ENCODE results near the gene FAM50B.

FAM50B gene

DNA sequence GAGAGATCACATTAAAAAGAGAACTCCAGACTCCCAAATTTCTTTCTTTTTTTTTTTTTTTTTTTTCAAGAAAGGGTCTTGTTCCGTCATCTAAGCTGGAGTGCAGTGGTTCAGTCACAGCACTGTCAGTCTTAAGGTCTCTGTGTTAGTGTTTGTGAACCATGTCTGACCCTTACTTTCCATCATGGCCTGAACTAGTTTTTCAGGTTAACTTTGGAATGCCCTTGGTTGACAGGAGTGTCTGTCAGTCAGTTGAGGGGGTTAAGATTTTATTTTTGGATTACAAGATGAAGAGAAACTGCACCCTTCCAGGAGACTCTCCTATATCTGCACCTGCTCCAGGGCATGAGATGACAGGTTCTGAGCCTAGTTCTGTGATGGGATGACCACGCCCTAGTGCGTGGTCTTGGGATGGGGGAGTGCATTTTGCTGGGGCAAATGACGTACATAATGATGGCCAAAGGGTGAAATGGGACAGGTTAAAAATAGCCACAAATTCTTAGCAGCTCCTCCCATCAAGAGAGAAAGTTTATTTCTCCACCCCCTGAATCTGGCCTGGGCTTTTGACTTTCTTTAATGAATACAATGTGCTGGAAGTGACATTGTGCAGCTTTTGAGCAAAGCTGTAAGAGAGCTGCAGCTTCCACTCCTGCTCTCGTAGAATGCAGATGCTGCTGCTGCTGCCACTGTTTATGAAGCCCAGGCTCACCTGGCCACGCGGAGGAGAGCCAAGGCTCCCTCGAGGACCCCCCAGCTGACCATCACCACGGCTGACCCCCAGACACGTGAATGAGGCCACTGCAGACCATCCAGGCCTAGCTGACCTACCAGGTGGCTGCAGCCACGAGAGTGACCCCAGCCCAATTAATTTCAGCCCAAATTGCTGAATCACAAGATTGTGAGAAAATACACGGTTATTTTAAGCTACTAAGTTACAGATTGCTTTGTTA, 29.7 kb upstream of the FAM50B start:
- Histone ChIP-seq H3K9me2 (replicated peaks; ENCODE audit: low read depth, low read length) (no peaks in the 10 kb centered on the region), H3K9ac (ENCODE audit: low read depth, low read length, poor library complexity, severe bottlenecking) (no peak overlapping the region), H2AFZ (ENCODE audit: low read length) (no peak overlapping the region), H3K4me2 (ENCODE audit: low read depth, low read length, poor library complexity, severe bottlenecking) (no peak overlapping the region), H3K4me3 (ENCODE audit: low read length, poor library complexity, severe bottlenecking) (no peak overlapping the region), H4K20me1 (ENCODE audit: insufficient read depth, low read length, poor library complexity, severe bottlenecking) (no peaks in the 10 kb centered on the region), H3K27me3 (ENCODE audit: insufficient read depth, low read length, poor library complexity, severe bottlenecking) (no peaks in the 10 kb centered on the region), H3K79me2 (ENCODE audit: insufficient read depth, low read length) (no peaks in the 10 kb centered on the region), H3F3A (ENCODE audit: low read depth) (no peaks in the 10 kb centered on the region), H3K36me3 (ENCODE audit: insufficient read depth, low read length) (no peaks in the 10 kb centered on the region), H3K4me1 (ENCODE audit: insufficient read depth, low read length, poor library complexity, severe bottlenecking) (no peaks in the 10 kb centered on the region), H3K9me3 (ENCODE audit: insufficient read depth, low read depth, low read length) (no peaks in the 10 kb centered on the region)
- TF ChIP-seq, protein P1, sequence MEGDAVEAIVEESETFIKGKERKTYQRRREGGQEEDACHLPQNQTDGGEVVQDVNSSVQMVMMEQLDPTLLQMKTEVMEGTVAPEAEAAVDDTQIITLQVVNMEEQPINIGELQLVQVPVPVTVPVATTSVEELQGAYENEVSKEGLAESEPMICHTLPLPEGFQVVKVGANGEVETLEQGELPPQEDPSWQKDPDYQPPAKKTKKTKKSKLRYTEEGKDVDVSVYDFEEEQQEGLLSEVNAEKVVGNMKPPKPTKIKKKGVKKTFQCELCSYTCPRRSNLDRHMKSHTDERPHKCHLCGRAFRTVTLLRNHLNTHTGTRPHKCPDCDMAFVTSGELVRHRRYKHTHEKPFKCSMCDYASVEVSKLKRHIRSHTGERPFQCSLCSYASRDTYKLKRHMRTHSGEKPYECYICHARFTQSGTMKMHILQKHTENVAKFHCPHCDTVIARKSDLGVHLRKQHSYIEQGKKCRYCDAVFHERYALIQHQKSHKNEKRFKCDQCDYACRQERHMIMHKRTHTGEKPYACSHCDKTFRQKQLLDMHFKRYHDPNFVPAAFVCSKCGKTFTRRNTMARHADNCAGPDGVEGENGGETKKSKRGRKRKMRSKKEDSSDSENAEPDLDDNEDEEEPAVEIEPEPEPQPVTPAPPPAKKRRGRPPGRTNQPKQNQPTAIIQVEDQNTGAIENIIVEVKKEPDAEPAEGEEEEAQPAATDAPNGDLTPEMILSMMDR (conservative IDR thresholded peaks at IDR 0.05; ENCODE audit: low read length) = no peak
- TF ChIP-seq EZH2phosphoT487 (IDR thresholded peaks at IDR 0.05; ENCODE audit: borderline replicate concordance) = no peak

DNA sequence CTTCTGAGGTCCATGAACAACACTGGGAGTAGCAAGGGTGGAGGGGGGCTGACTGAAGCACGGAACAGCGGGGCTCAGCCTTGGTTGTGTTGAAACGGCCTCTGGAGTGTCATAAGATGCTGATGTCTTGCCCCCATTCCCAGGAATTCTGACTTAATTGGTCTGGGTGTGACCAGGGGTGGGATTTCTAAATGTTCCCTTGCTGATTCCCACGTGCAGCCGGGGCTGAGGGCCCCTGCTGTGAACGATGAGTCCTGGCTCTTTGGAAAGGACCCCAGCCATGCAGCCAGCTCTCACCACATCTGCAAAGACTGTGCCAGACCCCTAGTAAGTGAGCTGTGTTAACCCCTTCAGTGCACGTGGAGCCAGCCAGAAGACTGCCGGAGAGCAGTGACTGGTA, 28.6 kb upstream of the FAM50B start:
- TF ChIP-seq EZH2phosphoT487 (IDR thresholded peaks at IDR 0.05; ENCODE audit: borderline replicate concordance) = no peak
- TF ChIP-seq, protein P1 (conservative IDR thresholded peaks at IDR 0.05; ENCODE audit: low read length) = no peak
- H3K4me1 ChIP-seq (ENCODE audit: insufficient read depth, low read length, poor library complexity, severe bottlenecking) = no peaks in the 10 kb centered on the region
- no peaks in the 10 kb centered on the region for H3K36me3 ChIP-seq (ENCODE audit: insufficient read depth, low read length)
- H3K27me3 ChIP-seq (ENCODE audit: insufficient read depth, low read length, poor library complexity, severe bottlenecking) = no peaks in the 10 kb centered on the region
- H4K20me1 ChIP-seq (ENCODE audit: insufficient read depth, low read length, poor library complexity, severe bottlenecking) = no peaks in the 10 kb centered on the region
- no peak overlapping the region for H3K4me3 ChIP-seq (ENCODE audit: low read length, poor library complexity, severe bottlenecking)
- H3F3A ChIP-seq (ENCODE audit: low read depth) = no peaks in the 10 kb centered on the region
- no peaks in the 10 kb centered on the region for H3K9me2 ChIP-seq (replicated peaks; ENCODE audit: low read depth, low read length)
- no peak overlapping the region for H2AFZ ChIP-seq (ENCODE audit: low read length)
- H3K4me2 ChIP-seq (ENCODE audit: low read depth, low read length, poor library complexity, severe bottlenecking) = no peak overlapping the region
- no peak overlapping the region for H3K9ac ChIP-seq (ENCODE audit: low read depth, low read length, poor library complexity, severe bottlenecking)
- no peaks in the 10 kb centered on the region for H3K79me2 ChIP-seq (ENCODE audit: insufficient read depth, low read length)
- no peaks in the 10 kb centered on the region for H3K9me3 ChIP-seq (ENCODE audit: insufficient read depth, low read depth, low read length)

DNA sequence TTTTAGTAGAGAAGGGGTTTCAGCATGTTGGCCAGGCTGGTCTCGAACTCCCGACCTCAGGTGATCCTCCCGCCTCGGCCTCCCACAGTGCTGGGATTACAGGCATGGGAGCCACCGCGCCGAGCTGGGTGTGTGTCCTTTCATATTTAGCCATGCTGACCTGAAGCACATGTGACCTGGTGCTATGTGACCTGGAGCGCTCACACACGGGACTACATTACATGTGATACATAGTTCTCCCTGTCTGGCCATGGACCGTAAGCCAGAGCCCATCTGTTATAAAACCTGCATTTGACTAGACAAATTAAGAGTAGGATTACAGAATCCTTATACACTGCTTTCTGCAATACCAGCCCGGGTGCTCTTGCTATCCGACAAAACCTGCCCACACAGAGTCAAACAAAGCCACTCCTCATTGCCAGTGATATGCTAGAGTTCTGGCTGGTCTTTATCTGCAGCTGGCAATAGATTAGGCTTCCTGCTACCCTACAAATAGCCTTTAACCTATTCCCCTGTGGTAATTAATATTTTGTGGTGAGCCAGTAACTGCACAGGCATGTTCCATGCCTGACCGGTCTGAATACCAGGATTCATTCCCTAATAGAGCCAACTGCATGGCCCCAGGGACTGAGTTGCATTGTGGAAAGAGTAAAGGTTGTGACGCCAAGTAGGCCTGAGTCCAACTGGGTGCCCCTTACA, 26.3 kb upstream of the FAM50B start:
- no peaks in the 10 kb centered on the region for H3K79me2 ChIP-seq (ENCODE audit: insufficient read depth, low read length)
- H3K9me2 ChIP-seq (replicated peaks; ENCODE audit: low read depth, low read length) = no peaks in the 10 kb centered on the region
- H3K36me3 ChIP-seq (ENCODE audit: insufficient read depth, low read length) = no peaks in the 10 kb centered on the region
- H3K4me3 ChIP-seq (ENCODE audit: low read length, poor library complexity, severe bottlenecking) = no peak overlapping the region
- no peak for TF ChIP-seq EZH2phosphoT487 (IDR thresholded peaks at IDR 0.05; ENCODE audit: borderline replicate concordance)
- TF ChIP-seq, protein P1 (conservative IDR thresholded peaks at IDR 0.05; ENCODE audit: low read length) = no peak
- no peaks in the 10 kb centered on the region for H3F3A ChIP-seq (ENCODE audit: low read depth)
- no peak overlapping the region for H2AFZ ChIP-seq (ENCODE audit: low read length)
- no peaks in the 10 kb centered on the region for H4K20me1 ChIP-seq (ENCODE audit: insufficient read depth, low read length, poor library complexity, severe bottlenecking)
- H3K27me3 ChIP-seq (ENCODE audit: insufficient read depth, low read length, poor library complexity, severe bottlenecking) = no peaks in the 10 kb centered on the region
- no peak overlapping the region for H3K9ac ChIP-seq (ENCODE audit: low read depth, low read length, poor library complexity, severe bottlenecking)
- H3K4me2 ChIP-seq (ENCODE audit: low read depth, low read length, poor library complexity, severe bottlenecking) = no peak overlapping the region
- H3K4me1 ChIP-seq (ENCODE audit: insufficient read depth, low read length, poor library complexity, severe bottlenecking) = no peaks in the 10 kb centered on the region
- no peaks in the 10 kb centered on the region for H3K9me3 ChIP-seq (ENCODE audit: insufficient read depth, low read depth, low read length)
